GM21390 (cell line): Measurements from ENCODE around the gene LIMS2.

ENCODE experiments used
- ATAC-seq: cut with Tn5 transposase; IDR thresholded peaks from one replicate; pipeline ENCODE4 v1.9.1; 2021; ENCODE audit not compliant: unreplicated experiment

The LIMS2 gene

GRCh38 chr2:127623388-127624319 is 51.7 kb downstream of the LIMS2 start:
- ATAC-seq: no peak

- no peak for ATAC-seq
Observed at GRCh38 chr2:127622561-127623387, 52.6 kb downstream of the LIMS2 start.

GRCh38 chr2:127621981-127622431 is 53.3 kb downstream of the LIMS2 start:
- no peak for ATAC-seq

- no peak for ATAC-seq
Observed at GRCh38 chr2:127620866-127621265, 54.5 kb downstream of the LIMS2 start.

GRCh38 chr2:127619877-127620705 is 55.2 kb downstream of the LIMS2 start:
- ATAC-seq: no peak

- no peak for ATAC-seq
Observed at GRCh38 chr2:127619203-127619590, 56.1 kb downstream of the LIMS2 start.

- ATAC-seq: no peak
Observed at GRCh38 chr2:127618551-127619202, 56.7 kb downstream of the LIMS2 start.

- ATAC-seq: no peak
Observed at GRCh38 chr2:127615511-127616166, 59.7 kb downstream of the LIMS2 start.

GRCh38 chr2:127614731-127615130 is 60.6 kb downstream of the LIMS2 start:
- ATAC-seq: no peak

GRCh38 chr2:127614246-127614645 is 61.1 kb downstream of the LIMS2 start:
- ATAC-seq: no peak

GRCh38 chr2:127612111-127612822 is 63.1 kb downstream of the LIMS2 start:
- no peak for ATAC-seq

- ATAC-seq: no peak
Observed at GRCh38 chr2:127611076-127611925, 64.0 kb downstream of the LIMS2 start.

GRCh38 chr2:127610561-127610960 is 64.8 kb downstream of the LIMS2 start:
- ATAC-seq: no peak

GRCh38 chr2:127609818-127610217 is 65.5 kb downstream of the LIMS2 start:
- ATAC-seq: no peak

- ATAC-seq: no peak
Observed at GRCh38 chr2:127609031-127609751, 66.1 kb downstream of the LIMS2 start.

GRCh38 chr2:127608061-127609030 is 67.0 kb downstream of the LIMS2 start:
- ATAC-seq: no peak
